OCI-LY1 (cell line): Measurements from ENCODE around the gene FBF1.
A peak's percentile ranks its signal among the peaks of the same experiment; 100 is the strongest.

Experiments
- H2AFZ ChIP-seq: fragments of 200-600 bp; sonication (generic), shearing (Covaris generic); 2 replicates; pipeline ENCODE4 v1.6.0; 2014; ENCODE audit warnings: antibody characterized with exemption, mild to moderate bottlenecking, low read length
- H3F3A ChIP-seq: fragments of 200-600 bp; sonication (generic), shearing (Covaris generic); 2 replicates; pipeline ENCODE4 v1.6.0; 2014; ENCODE audit warnings: mild to moderate bottlenecking, antibody characterized with exemption, low read length, moderate library complexity; ENCODE audit not compliant: insufficient read depth
- H3K27ac ChIP-seq: fragments of 200-600 bp; sonication (generic); 2 replicates; pipeline ENCODE4 v1.5.1; 2014; ENCODE audit warnings: low read length, mixed run types, mild to moderate bottlenecking, low read depth; ENCODE audit not compliant: poor library complexity, severe bottlenecking
- H3K27me3 ChIP-seq: fragments of 200-600 bp; sonication (generic); 2 replicates; pipeline ENCODE4 v1.6.0; 2014; ENCODE audit warnings: antibody characterized with exemption, mild to moderate bottlenecking, low read length, moderate library complexity; ENCODE audit not compliant: insufficient read depth
- H3K36me3 ChIP-seq: fragments of 200-600 bp; sonication (generic); 2 replicates; pipeline ENCODE4 v1.6.1; 2014; ENCODE audit warnings: mild to moderate bottlenecking, antibody characterized with exemption, low read length, moderate library complexity, mixed read lengths; ENCODE audit not compliant: insufficient read depth
- H3K4me1 ChIP-seq: fragments of 200-600 bp; sonication (generic); 2 replicates; pipeline ENCODE4 v1.5.1; 2014; ENCODE audit warnings: mild to moderate bottlenecking, low read length, moderate library complexity; ENCODE audit not compliant: insufficient read depth, severe bottlenecking
- H3K4me2 ChIP-seq: fragments of 200-600 bp; sonication (generic), shearing (Covaris generic); 2 replicates; pipeline ENCODE4 v1.6.1; 2014; ENCODE audit warnings: low read length
- H3K4me3 ChIP-seq: fragments of 200-600 bp; sonication (generic); 2 replicates; pipeline ENCODE4 v1.5.1; 2014; ENCODE audit warnings: low read length, low read depth, mild to moderate bottlenecking, mixed read lengths; ENCODE audit not compliant: poor library complexity, severe bottlenecking
- H3K79me2 ChIP-seq: fragments of 200-600 bp; shearing (Covaris generic); 2 replicates; pipeline ENCODE4 v1.6.1; 2016; ENCODE audit warnings: mixed run types, low read length, mixed read lengths; ENCODE audit not compliant: insufficient read depth
- H3K9ac ChIP-seq: fragments of 200-600 bp; sonication (generic), shearing (Covaris generic); 2 replicates; pipeline ENCODE4 v1.6.1; 2014; ENCODE audit warnings: mild to moderate bottlenecking, low read length, mixed read lengths
- H3K9me2 ChIP-seq: fragments of 200-600 bp; sonication (generic), shearing (Covaris generic); 2 replicates; pipeline ENCODE4 v1.6.1; 2014; ENCODE audit warnings: low read depth, mild to moderate bottlenecking, low read length, mixed read lengths
- H3K9me3 ChIP-seq: fragments of 200-600 bp; shearing (Covaris generic); 2 replicates; pipeline ENCODE4 v1.6.1; 2014; ENCODE audit warnings: low read length, mixed read lengths
- H4K20me1 ChIP-seq: fragments of 200-600 bp; sonication (generic), shearing (Covaris generic); 2 replicates; pipeline ENCODE4 v1.6.0; 2016; ENCODE audit warnings: mild to moderate bottlenecking, low read length; ENCODE audit not compliant: insufficient read depth
- EZH2 ChIP-seq: fragments of 200-600 bp; sonication (generic), shearing (Covaris generic); IDR thresholded peaks from 2 replicates; pipeline ENCODE4 v1.8.0; 2017; ENCODE audit warnings: borderline replicate concordance, mixed run types, mild to moderate bottlenecking, antibody characterized with exemption, low read length, moderate library complexity, mixed read lengths
- TF ChIP-seq, protein P1 (sequence below): fragments of 200-600 bp; sonication (generic), shearing (Covaris generic); IDR thresholded peaks from 2 replicates; pipeline ENCODE4 v1.5.1; 2017; ENCODE audit warnings: mild to moderate bottlenecking, antibody characterized with exemption, low read length, moderate library complexity, mixed read lengths

FBF1 gene

DNA sequence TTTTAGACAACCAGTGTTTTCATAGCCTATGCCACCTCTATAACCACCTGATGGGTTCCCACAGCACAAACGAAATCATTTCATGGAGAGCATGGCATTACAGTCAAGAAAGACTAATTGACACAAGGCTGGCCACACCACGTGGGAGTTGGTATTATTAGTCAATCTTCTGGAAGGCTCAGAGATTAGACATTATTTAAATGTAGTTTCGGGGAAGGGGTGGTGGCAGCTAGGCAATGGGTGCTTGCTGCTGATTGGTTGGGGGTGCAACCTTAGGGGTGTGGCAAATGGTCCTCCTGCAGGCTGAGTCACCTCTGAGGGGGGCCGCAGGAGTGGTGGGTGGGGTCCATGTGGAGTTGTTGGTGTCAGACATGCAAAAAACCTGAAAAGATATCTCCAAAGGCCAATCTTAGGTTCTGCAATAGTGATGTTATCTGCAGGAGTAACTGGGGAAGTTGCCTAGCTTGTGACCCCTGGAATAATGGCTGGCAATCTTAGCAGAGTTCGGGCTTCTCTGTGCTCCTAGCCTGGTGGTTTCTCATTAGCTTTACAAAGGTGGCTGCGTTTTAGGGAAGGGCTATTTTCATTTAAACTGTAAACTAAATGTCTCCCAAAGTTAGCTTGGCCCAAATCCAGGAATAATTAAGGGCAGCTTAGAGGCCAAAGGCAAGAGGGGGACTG is 42.8 kb upstream of the FBF1 start:
- Histone ChIP-seq H3F3A (no peaks in the 10 kb centered on the region), H3K79me2 (no peaks in the 10 kb centered on the region), H2AFZ (no peak overlapping the region), H3K9me2 (no peaks in the 10 kb centered on the region), H4K20me1 (no peaks in the 10 kb centered on the region), H3K36me3 (no peaks in the 10 kb centered on the region), H3K27me3 (no peaks in the 10 kb centered on the region), H3K9me3 (no peaks in the 10 kb centered on the region), H3K4me2 (no peak overlapping the region; the same call in 1 of the 2 replicates), H3K27ac (no peak overlapping the region), H3K4me3 (no peak overlapping the region), H3K4me1 (peaks cover 29% of the 10 kb centered on the region), H3K9ac (no peak overlapping the region)
- TF ChIP-seq, protein P1, sequence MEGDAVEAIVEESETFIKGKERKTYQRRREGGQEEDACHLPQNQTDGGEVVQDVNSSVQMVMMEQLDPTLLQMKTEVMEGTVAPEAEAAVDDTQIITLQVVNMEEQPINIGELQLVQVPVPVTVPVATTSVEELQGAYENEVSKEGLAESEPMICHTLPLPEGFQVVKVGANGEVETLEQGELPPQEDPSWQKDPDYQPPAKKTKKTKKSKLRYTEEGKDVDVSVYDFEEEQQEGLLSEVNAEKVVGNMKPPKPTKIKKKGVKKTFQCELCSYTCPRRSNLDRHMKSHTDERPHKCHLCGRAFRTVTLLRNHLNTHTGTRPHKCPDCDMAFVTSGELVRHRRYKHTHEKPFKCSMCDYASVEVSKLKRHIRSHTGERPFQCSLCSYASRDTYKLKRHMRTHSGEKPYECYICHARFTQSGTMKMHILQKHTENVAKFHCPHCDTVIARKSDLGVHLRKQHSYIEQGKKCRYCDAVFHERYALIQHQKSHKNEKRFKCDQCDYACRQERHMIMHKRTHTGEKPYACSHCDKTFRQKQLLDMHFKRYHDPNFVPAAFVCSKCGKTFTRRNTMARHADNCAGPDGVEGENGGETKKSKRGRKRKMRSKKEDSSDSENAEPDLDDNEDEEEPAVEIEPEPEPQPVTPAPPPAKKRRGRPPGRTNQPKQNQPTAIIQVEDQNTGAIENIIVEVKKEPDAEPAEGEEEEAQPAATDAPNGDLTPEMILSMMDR = no peak
- TF ChIP-seq EZH2 = no peak

DNA sequence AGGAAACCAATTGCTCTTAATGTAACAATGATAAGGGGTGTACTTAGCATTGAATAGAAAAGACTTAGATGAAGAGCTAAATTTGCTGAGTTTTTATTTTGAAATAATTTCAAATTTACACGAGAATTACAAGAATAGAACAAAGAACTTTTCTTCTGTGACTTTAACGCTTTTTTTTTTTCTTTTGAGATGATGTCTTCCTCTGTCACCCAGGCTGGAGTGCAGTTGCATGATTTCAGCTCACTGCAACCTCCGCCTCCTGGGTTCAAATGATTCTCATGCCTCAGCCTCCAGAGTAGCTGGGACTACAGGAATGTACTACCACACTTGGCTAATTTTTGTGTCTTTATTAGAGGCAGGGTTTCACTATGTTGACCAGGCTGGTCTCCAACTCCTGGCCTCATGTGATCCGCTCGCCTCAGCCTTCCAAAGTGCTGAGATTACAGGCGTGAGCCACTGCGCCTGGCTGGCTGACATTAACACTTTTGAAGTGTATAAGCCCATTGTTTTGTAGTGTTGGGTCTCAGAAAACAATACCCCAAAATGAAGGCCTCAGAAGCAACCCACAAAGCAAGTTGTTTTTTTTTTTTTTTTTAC is 40.3 kb upstream of the FBF1 start:
- Histone ChIP-seq H3K9me3 (no peaks in the 10 kb centered on the region), H3K79me2 (no peaks in the 10 kb centered on the region), H2AFZ (no peak overlapping the region), H3K4me2 (peak overlapping the region; percentile 98), H4K20me1 (no peaks in the 10 kb centered on the region), H3K9me2 (no peaks in the 10 kb centered on the region), H3K9ac (peak overlapping the region; percentile 96; the same call in 1 of the 2 replicates), H3K4me3 (peak overlapping the region; percentile 83), H3K27me3 (no peaks in the 10 kb centered on the region), H3K27ac (peak overlapping the region; percentile 81), H3F3A (no peaks in the 10 kb centered on the region), H3K4me1 (peaks cover 50% of the 10 kb centered on the region), H3K36me3 (no peaks in the 10 kb centered on the region)
- TF ChIP-seq EZH2 = no peak

DNA sequence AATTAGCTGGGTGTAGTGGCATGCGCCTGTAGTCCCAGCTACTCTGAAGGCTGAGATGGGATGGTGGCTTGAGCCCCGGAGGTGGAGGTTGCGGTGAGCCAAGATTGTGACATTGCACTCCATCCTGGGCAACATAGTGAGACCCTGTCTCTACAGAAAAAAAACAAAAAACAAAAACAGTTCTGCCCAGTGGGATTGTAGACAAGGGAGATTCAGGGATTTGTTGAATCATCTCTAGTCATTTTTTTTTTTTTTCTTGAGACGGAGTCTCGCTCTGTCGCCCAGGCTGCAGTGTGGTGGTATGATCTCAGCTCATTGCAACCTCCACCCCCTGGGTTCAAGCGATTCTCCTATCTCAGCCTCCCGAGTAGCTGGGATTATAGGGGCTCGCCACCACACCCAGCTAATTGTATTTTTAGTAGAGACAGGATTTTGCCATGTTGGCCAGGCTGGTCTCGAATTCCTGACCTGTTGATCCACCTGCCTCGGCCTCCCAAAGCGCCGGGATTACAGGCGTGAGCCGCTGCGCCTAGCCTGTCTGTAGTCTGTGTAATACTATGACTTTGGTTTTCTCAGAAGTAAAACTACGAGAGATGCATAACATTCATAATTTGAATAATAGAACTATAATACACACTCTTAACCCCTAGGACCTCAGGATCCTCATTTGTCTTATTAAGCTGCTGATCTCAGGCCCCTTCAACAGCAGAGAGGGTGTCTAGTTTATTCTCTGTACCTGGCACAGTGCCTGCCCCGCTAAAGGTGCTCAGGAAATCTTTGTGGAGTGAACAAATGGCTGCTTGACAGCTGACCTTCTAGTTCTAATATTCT is 39.6 kb upstream of the FBF1 start:
- H4K20me1 ChIP-seq = no peaks in the 10 kb centered on the region
- H3K4me1 ChIP-seq = peaks cover 52% of the 10 kb centered on the region

More for the DNA sequence above, 39.6 kb upstream of the FBF1 start:
- peak overlapping the region; percentile 98 for H3K4me2 ChIP-seq
- H3F3A ChIP-seq = no peaks in the 10 kb centered on the region
- TF ChIP-seq, protein P1 = no peak
- TF ChIP-seq EZH2 = no peak
- no peaks in the 10 kb centered on the region for H3K36me3 ChIP-seq
- H3K4me3 ChIP-seq = peak overlapping the region; percentile 83
- no peaks in the 10 kb centered on the region for H3K9me3 ChIP-seq
- H2AFZ ChIP-seq = no peak overlapping the region
- H3K79me2 ChIP-seq = no peaks in the 10 kb centered on the region
- H3K9me2 ChIP-seq = no peaks in the 10 kb centered on the region
- H3K27me3 ChIP-seq = no peaks in the 10 kb centered on the region
- peak overlapping the region; percentile 81 for H3K27ac ChIP-seq
- peak overlapping the region; percentile 96 for H3K9ac ChIP-seq
